Stimulated activated naive CD8-positive, alpha-beta T cell treated with anti-CD3 and anti-CD28 coated beads, Interleukin-15, amount 100 ng/mL, for 72 hours (primary cell): ENCODE results near the gene CD180.

Experiments
- ATAC-seq: fragments of 150-1000 bp; cut with Tn5 transposase; 2 replicates; pipeline ENCODE4 v1.10.0; 2021; ENCODE audit warnings: mild to moderate bottlenecking, moderate library complexity
- DNase-seq, 2 donors: peaks; one replicate each; pipeline ENCODE4 v3.0.0; 2021 to 2022
- H3K27ac Mint-ChIP-seq, 2 donors: one replicate each; pipeline ENCODE4 v1.8.0; 2022; ENCODE audit warnings: mild to moderate bottlenecking in 2 of 2, mixed read lengths in 2 of 2, moderate library complexity in 2 of 2
- H3K27me3 Mint-ChIP-seq: one replicate; pipeline ENCODE4 v1.8.0; 2022; ENCODE audit warnings: mixed read lengths
- H3K4me1 Mint-ChIP-seq: one replicate; pipeline ENCODE4 v1.8.0; 2022; ENCODE audit warnings: mild to moderate bottlenecking, mixed read lengths
- H3K4me3 Mint-ChIP-seq, 2 donors: one replicate each; pipeline ENCODE4 v1.8.0; 2022; ENCODE audit warnings: mild to moderate bottlenecking in 2 of 2, mixed read lengths in 2 of 2, moderate library complexity in 1 of 2
- H3K9me3 Mint-ChIP-seq, 2 donors: one replicate each; pipeline ENCODE4 v1.8.0; 2022; ENCODE audit warnings: mixed read lengths in 2 of 2

The CD180 gene

DNA sequence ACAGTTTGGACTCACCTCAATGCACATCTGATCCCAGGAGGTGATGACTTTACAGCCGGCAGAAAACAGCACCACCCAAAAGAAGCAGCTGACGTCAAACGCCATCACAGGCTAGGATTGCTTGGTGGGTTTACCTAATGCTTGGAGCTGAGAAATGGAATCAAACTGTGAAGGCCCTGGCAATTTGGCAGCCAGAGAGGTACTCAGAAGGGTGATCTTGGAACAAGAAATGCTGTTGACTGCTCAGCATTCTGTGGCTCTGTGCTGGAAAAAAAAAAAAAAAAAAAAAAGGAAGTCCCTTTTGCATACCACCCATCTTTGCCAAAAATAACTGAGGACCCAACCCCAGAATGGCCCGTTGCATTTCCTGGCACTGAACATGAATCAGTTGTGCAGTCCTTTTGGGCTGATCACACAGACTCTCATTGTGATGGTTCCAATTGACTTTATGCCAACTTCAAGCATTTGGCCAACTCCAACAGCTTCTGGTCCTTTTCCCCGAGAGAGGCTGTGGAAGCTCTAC, at the start of gene CD180:
Gene CD180 (minus strand): TSS at position 263 of the 523 bp plus-strand sequence. CDS start 158 bp downstream, at position 105.
- Mint-ChIP-seq H3K9me3 (peaks cover 8 to 14% of the 10 kb centered on the region in 2 donors), H3K27me3 (no peaks in the 10 kb centered on the region), H3K4me3 (no peak within 1 kb of the TSS), H3K27ac (peak within 1 kb of the TSS in 1 of 2 donors; percentile 18), H3K4me1 (peaks cover 45% of the 10 kb centered on the region)
- ATAC-seq (no peak), DNase-seq (no peak)

DNA sequence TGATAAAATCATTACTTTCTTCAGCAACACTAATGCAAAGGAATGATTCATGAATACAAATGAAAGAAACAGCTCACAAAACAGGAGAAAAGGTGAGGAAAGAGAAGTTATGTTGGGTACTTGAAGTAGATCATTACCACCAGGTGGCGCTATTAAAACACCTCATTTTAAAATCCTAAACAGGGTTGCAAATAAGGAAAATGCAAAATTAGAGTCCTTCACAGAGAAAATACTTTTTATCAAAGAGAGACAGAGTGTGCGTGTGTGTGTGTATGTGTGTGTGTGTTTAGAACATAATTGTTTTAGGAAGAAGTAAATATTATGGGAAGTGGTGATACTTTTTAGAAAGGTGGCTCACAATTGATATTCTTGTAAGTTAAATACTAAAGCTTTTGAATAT, 49.5 kb upstream of the CD180 start:
- Mint-ChIP-seq H3K9me3 (no peaks in the 10 kb centered on the region), H3K4me3 (no peak overlapping the region), H3K27ac (no peak overlapping the region), H3K4me1 (peaks cover 18% of the 10 kb centered on the region), H3K27me3 (no peaks in the 10 kb centered on the region)
- no peak for ATAC-seq
- peak in 1 of 2 donors; percentile 11 for DNase-seq

DNA sequence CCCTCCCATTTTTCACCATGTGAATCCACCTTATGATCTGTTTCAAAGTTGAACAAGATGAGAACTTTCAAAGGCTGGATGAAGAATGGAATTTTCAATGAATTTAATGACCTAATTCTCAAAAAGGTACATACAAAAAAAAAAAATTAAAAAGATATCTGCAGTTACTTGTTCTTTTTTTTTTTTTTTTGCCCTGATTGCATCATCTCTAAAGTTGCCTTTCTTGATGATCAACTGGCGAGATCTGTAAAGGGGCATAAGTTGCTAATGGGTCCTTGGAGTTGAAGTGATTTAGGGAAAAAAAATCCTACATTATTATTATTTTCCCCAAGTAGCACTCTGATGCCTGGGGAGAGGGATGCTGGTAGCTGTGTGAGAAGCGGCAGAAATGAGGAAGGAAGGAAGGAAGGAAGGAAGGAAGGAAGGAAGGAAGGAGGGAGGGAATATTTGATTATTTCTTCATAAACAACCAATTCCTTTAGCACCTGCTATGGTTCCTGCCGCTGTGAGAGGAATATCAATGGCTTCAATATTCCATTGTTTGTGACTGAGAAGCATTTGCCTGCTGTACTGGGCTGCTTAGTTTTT, 48.8 kb upstream of the CD180 start:
- Mint-ChIP-seq H3K27me3 (no peaks in the 10 kb centered on the region), H3K27ac (peak overlapping the region; percentile 30 to 93), H3K9me3 (no peaks in the 10 kb centered on the region), H3K4me1 (peaks cover 18% of the 10 kb centered on the region), H3K4me3 (no peak overlapping the region)
- DNase-seq (no peak), ATAC-seq (no peak)

DNA sequence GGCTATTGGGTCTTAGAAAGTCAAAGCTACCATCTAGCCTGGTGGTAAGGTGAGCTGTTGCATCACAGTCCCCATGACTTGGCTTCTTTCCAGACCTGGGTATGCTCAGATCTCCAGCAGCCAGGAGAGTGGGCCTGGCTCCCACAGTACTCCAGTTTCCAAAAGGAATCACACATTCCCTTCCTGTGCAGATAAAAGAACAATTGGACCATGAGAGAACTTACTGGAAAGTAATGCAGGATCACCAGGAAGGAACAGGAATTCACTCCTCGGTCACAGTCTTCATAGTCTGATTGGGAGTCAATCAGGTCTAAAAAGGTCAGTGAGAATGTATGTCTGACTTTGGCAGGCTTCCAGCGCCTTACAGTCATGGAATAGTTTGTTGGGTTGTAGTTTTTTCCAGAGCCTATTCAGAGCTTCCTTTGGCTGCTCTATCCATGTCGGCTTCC, 47.8 kb upstream of the CD180 start:
- Mint-ChIP-seq H3K9me3 (no peaks in the 10 kb centered on the region), H3K27me3 (no peaks in the 10 kb centered on the region), H3K27ac (no peak overlapping the region), H3K4me3 (no peak overlapping the region), H3K4me1 (peaks cover 18% of the 10 kb centered on the region)
- DNase-seq, result no peak
- no peak for ATAC-seq

DNA sequence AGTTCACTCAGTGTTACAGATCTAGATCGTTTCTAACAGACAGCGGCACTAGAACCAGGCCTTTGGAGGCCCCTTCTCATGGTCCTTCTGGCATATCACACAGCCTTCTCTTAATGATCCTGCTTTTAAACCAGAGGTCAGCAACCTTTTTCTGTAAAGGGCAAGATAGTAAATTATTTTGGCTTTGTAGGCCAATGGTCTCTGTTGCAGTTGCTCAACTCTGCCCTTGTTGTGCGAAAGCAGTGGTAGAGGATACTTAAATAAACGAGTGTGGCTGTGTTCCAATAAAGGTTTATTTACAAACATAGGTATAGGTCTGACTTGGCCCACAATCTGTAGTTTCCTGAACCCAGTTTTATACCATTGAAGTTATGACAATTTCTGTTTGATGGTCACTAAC, 47.3 kb upstream of the CD180 start:
- no peak for ATAC-seq
- Mint-ChIP-seq H3K9me3 (no peaks in the 10 kb centered on the region), H3K4me1 (peaks cover 18% of the 10 kb centered on the region), H3K27ac (no peak overlapping the region), H3K4me3 (no peak overlapping the region), H3K27me3 (no peaks in the 10 kb centered on the region)
- no peak for DNase-seq

DNA sequence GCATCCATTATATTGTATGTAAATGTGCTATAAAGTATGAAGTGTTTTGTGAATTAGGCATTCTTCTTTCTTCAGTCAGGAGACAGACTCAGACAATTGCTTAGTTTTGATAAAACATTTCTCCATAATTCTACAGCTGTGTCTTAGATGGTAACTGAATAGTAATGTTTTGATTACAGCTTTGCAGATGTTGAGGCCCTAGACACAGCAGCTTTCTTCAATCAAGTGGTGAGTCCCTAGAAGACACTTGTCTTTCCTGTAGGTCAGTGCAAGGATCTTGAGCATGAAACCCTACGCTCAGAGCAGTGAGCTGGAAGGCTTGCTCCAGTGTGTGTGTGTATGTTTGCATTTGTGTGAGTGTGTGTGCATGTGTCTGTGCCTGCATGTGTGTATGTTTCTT, 46.8 kb upstream of the CD180 start:
- Mint-ChIP-seq H3K27ac (no peak overlapping the region), H3K9me3 (no peaks in the 10 kb centered on the region), H3K4me1 (peaks cover 12% of the 10 kb centered on the region), H3K27me3 (no peaks in the 10 kb centered on the region), H3K4me3 (no peak overlapping the region)
- ATAC-seq (no peak), DNase-seq (no peak)

DNA sequence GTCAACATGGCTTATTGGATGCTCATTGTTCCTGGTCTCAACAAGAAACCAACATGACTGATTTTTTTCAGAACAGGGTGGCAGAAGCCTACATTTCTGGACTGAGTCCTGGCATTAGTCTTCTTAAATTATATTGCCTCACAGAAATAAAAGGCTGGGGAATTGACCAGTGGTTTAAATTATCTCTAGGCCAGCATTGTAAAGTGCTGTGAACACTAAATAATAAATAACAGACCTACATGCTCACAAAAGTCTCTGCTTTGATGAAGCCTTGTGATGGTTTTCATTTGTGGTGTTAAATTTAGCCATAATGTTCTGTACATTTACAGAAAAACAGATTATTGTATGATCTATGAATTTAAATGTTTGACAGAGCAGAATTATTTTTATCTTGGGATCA, 44.7 kb upstream of the CD180 start:
- no peaks in the 10 kb centered on the region for H3K9me3 Mint-ChIP-seq
- no peak for ATAC-seq
- no peak overlapping the region for H3K4me3 Mint-ChIP-seq
- no peak for DNase-seq
- H3K27ac Mint-ChIP-seq, result no peak overlapping the region
- H3K27me3 Mint-ChIP-seq, result no peaks in the 10 kb centered on the region
- H3K4me1 Mint-ChIP-seq, result peaks cover 10% of the 10 kb centered on the region

DNA sequence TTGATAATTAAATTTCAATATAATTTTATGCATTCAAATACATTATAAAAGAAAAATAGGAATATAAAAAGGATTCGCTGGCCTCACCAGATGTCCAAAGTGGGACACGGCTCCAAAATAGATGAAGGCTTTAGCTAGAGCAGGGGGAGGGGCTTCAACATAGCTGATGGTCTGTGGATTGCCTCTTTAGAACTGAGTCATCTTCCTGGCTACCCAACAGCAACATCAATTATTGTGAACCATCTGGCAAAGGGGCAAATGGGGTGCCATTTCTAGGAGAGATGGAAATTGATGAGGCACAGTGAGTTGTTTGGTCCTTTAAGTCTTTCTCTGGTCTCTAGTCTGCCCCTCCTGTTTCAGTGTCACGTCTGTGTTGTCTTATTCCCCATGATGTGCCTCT, 44.2 kb upstream of the CD180 start:
- no peak overlapping the region for H3K27ac Mint-ChIP-seq
- H3K4me1 Mint-ChIP-seq, result peaks cover 10% of the 10 kb centered on the region
- ATAC-seq (no peak), DNase-seq (no peak)
- H3K27me3 Mint-ChIP-seq, result no peaks in the 10 kb centered on the region
- no peak overlapping the region for H3K4me3 Mint-ChIP-seq
- H3K9me3 Mint-ChIP-seq, result no peaks in the 10 kb centered on the region

DNA sequence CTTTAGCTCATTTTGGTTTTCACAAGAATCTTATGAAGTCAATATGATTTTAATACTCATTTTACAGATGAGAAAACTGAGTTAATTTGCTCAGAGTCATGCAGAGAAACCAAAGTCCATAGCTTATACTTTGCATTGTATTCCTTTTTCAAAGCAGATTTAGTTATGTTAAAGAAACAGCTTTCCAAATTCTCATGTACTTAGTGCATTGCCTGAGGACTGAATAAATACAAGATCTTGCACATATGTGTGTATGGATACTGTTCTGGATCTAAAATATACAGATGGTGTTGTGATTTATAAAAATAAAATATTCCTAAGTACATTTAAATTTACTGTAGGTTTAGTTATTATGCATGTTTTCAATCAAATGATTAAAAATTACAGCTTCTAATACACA, 43.5 kb upstream of the CD180 start:
- H3K4me3 Mint-ChIP-seq, result no peak overlapping the region
- DNase-seq, result no peak
- no peak for ATAC-seq
- no peak overlapping the region for H3K27ac Mint-ChIP-seq
- peaks cover 4% of the 10 kb centered on the region for H3K4me1 Mint-ChIP-seq
- no peaks in the 10 kb centered on the region for H3K27me3 Mint-ChIP-seq
- no peaks in the 10 kb centered on the region for H3K9me3 Mint-ChIP-seq

DNA sequence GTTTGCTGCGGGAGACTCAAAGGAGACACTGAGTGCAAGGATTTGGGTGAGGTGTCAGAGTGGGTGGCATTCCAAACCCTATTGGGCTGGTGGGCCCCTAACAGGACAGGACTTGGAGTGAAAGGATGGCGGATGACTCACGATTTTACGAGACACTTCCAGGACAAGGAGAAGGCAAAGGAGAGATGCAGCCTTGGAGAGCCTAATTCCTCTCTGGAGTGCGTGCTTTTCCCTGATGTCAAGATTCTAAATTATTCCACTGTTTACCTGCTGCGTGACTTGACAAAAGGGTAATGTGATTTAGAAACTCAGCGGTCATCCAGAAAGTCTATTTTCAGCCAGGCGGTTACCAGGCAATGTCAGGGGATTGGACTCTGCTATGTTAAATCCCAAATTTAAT, 41.6 kb upstream of the CD180 start:
- no peak overlapping the region for H3K4me3 Mint-ChIP-seq
- H3K9me3 Mint-ChIP-seq, result no peaks in the 10 kb centered on the region
- no peaks in the 10 kb centered on the region for H3K27me3 Mint-ChIP-seq

DNA sequence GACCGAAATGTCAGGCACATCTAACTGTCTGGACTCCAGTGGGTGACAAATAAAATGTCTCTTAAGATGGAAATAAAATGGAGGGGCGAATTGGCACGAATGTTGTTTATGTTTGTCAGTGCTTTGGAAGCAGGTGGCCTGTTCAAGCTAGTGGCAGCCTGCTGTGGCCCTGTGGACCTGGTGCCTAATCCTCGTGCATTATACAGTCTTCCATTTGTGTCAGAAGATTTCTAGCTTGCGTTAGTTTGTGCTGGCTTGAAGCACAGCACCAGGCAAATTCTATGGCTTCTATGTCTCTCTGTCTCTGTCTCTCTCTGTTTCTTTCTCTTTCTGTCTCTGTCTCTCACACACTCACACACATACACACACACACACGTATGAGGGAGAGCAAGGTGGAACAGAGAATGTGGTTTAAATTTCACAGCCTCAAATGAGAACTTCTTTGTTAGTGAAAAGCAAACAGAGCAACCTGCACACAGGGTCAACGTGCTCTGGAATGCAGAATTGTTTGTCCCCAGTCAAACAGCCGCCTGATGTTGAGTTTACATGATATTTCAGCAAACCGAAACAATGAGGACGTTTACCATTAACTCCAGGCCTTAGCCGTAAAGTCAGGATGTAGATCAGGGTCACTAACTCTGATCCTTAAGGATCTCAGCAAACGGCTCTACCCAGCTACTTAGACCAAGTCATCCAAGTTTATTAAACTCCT, 39.0 kb upstream of the CD180 start:
- no peak overlapping the region for H3K27ac Mint-ChIP-seq
- ATAC-seq (no peak), DNase-seq (no peak)
- H3K27me3 Mint-ChIP-seq, result no peaks in the 10 kb centered on the region
- H3K9me3 Mint-ChIP-seq, result no peaks in the 10 kb centered on the region
- H3K4me1 Mint-ChIP-seq, result peaks cover 6% of the 10 kb centered on the region
- H3K4me3 Mint-ChIP-seq, result no peak overlapping the region

More for the DNA sequence above, 41.6 kb upstream of the CD180 start:
- DNase-seq (no peak), ATAC-seq (no peak)
- H3K4me1 Mint-ChIP-seq, result peaks cover 6% of the 10 kb centered on the region
- no peak overlapping the region for H3K27ac Mint-ChIP-seq

DNA sequence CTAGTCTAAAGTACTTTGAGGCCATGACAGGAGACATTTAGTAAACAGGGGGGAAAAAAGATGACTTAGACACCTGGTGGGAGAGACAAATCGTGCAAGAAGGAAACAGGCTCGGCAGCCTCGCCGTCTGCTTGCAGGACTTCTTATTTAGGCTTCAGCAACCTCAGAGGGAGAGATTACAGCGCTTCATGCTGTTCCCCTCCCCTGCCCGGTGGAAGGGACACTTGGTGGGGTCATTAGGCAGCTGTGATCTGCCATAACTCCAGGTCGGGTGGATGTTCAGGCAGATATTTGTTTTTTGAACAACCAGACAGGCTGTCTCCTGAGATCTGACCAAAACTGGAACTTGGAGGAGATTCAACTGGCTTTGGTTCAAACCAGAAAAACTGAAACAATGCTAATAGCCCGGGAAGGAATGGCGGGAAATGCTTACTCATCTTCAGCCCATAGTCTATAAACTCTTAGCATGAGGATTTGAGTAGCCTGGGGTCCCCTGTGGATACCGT, 38.1 kb upstream of the CD180 start:
- no peak overlapping the region for H3K4me3 Mint-ChIP-seq
- ATAC-seq (no peak), DNase-seq (no peak)
- peaks cover 6% of the 10 kb centered on the region for H3K4me1 Mint-ChIP-seq
- H3K9me3 Mint-ChIP-seq, result no peaks in the 10 kb centered on the region
- H3K27ac Mint-ChIP-seq, result no peak overlapping the region
- H3K27me3 Mint-ChIP-seq, result no peaks in the 10 kb centered on the region

DNA sequence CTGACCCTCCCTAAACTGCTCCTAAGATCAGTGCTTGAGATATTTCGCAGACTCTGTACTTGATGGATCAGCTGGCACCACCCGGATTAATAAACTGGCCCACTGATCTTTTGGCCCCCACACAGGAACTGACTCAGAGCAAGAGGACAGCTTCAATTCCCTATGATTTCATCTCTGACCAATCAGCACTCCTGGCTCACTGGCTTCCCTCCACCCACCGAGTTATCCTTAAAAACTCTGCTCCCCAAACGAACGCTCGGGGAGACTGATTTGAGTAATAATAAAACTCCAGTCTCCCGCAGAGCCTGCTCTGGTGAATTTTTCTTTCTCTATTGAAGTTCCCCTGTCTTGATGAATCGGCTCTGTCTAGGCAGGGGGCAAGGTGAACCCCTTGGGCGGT, 36.5 kb upstream of the CD180 start:
- Mint-ChIP-seq H3K4me3 (no peak overlapping the region), H3K27ac (no peak overlapping the region), H3K9me3 (no peaks in the 10 kb centered on the region), H3K4me1 (peaks cover 6% of the 10 kb centered on the region), H3K27me3 (no peaks in the 10 kb centered on the region)
- DNase-seq (no peak), ATAC-seq (no peak)

DNA sequence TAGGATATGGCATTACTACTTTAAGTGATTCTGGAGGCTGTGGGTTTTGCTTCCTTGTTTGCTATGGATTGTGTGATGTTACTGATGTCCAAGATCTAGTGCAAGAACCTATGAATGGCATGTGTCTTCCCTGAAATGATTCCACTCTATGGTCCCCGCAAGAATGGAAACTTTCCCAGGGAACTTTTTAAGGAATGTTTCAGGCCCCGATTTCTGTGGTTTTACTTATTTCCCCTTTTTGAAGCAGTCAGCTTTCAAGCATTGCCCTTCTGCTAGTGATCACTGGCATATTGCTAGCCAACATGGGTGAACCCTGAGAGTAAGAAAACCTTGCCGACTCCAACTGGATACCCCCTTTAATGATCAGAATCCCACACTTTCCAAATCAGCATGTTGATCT, 26.6 kb upstream of the CD180 start:
- no peaks in the 10 kb centered on the region for H3K27me3 Mint-ChIP-seq
- H3K4me1 Mint-ChIP-seq, result peaks cover 41% of the 10 kb centered on the region
- DNase-seq (no peak), ATAC-seq (no peak)
- H3K9me3 Mint-ChIP-seq, result no peaks in the 10 kb centered on the region
- peak overlapping the region in 1 of 2 donors; percentile 58 for H3K27ac Mint-ChIP-seq
- no peak overlapping the region for H3K4me3 Mint-ChIP-seq

DNA sequence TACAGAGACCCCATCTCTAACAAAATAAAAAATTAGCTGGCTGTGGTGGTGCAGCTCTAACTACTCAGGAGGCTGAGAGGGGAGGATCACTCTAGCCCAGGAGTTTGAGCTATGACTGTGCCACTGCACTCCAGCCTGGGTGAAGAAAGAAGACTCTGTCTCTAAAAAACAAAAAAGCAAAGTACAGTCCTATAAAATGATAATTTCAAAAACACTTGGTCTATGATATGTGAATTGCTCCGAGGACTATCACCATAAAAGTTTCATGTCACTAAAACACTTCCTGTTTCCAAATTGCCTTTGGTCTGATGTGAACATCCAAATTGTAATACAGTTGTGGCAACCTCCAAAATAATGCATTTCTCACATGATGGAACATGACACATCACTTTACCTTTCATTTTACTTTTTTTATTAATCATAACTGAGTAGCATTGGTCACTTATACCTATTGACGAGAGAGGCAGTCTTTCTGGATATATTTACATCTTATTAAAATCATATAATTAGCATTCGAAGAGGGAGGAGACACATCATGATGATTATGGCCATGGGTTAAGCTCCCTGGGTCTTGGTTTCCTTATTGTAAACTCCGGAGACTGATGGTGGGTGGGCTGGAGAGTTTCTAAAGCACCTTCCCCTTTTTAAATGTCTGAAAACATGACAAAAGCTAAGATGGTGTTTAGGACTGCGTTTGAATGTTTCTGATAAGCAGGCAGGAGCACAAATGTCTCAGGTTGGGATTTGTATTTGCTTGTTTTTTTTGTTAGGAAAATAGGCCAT, 25.8 kb upstream of the CD180 start:
- DNase-seq, result no peak
- peaks cover 49% of the 10 kb centered on the region for H3K4me1 Mint-ChIP-seq
- peak; percentile 64 for ATAC-seq
- peak overlapping the region; percentile 57 to 84 for H3K27ac Mint-ChIP-seq
- H3K9me3 Mint-ChIP-seq, result no peaks in the 10 kb centered on the region
- H3K27me3 Mint-ChIP-seq, result no peaks in the 10 kb centered on the region
- H3K4me3 Mint-ChIP-seq, result peak overlapping the region; percentile 64 to 74
